ENCODE results near the gene NR4A1. TPM values are rescaled to one million over a fixed set of nuclear protein-coding genes. Genes with fewer than 3 reads are reported as not detected.

Gene NR4A1
- total and polyA plus RNA-seq, 9 of the 15 experiments (the other 6 are each of a cell fraction or from before 2014, with no cell fraction given): 0.07 to 4.7 (median 1.9) TPM; not detected in 1

GRCh38 chr12:52082988-52083637 is 31.9 kb downstream of the NR4A1 start (continued):
- no peak for TF ChIP-seq AFF1 (IDR thresholded peaks at IDR 0.05; ENCODE audit: low read depth in 1 of 2, partially characterized antibody in 2 of 2)
- no peak for TF ChIP-seq TAL1 (IDR thresholded peaks at IDR 0.05)
- peak; percentile 86 for TF ChIP-seq CC2D1A (IDR thresholded peaks at IDR 0.05)
- TF ChIP-seq POLR3G (IDR thresholded peaks at IDR 0.05; ENCODE audit: extremely low read depth, insufficient read length, insufficient replicate concordance): no peak
- 0 out of 2 replicates have a peak, but pooled peaks have one; percentile 41 for TF ChIP-seq SP1 (CRISPR knock-in tag; IDR thresholded peaks at IDR 0.05)
- no peak for TF ChIP-seq ZNF263 (CRISPR knock-in tag; IDR thresholded peaks at IDR 0.05; ENCODE audit: borderline replicate concordance)
- no peak for TF ChIP-seq MCM3 (IDR thresholded peaks at IDR 0.05)
- no peak for TF ChIP-seq HIVEP1 (CRISPR knock-in tag; IDR thresholded peaks at IDR 0.05)
- TF ChIP-seq NR1H2 (CRISPR knock-in tag; IDR thresholded peaks at IDR 0.05): no peak
- no peak for TF ChIP-seq NFXL1 (CRISPR knock-in tag; IDR thresholded peaks at IDR 0.05)
- no peak for TF ChIP-seq ETS1 (conservative IDR thresholded peaks at IDR 0.05; ENCODE audit: control insufficient read depth, low read depth, low read length)
- TF ChIP-seq CTBP1 (IDR thresholded peaks at IDR 0.05; ENCODE audit: borderline replicate concordance): peak; percentile 32; the same call in 1 of the 2 replicates
- no peak for TF ChIP-seq NFIX (CRISPR knock-in tag; IDR thresholded peaks at IDR 0.05; ENCODE audit: low read depth)
- TF ChIP-seq TFE3 (CRISPR knock-in tag; IDR thresholded peaks at IDR 0.05): no peak
- no peak for TF ChIP-seq ZNF778 (CRISPR knock-in tag; IDR thresholded peaks at IDR 0.05)
- no peak for TF ChIP-seq TRIM28 (IDR thresholded peaks at IDR 0.05)
- no peak for TF ChIP-seq MLLT1 (IDR thresholded peaks at IDR 0.05)
- TF ChIP-seq HNRNPLL (IDR thresholded peaks at IDR 0.05; ENCODE audit: low read depth, low read length, poor library complexity, severe bottlenecking): peak; percentile 13
- TF ChIP-seq SLC30A9 (CRISPR knock-in tag; IDR thresholded peaks at IDR 0.05): no peak
- TF ChIP-seq CEBPB (tag; IDR thresholded peaks at IDR 0.05): peak; percentile 18; the same call in 1 of the 2 replicates
- no peak for TF ChIP-seq NR3C1 (CRISPR knock-in tag; IDR thresholded peaks at IDR 0.05)
- no peak for TF ChIP-seq ZNF445 (CRISPR knock-in tag; IDR thresholded peaks at IDR 0.05; ENCODE audit: low read depth)

Data from K562 (cell line).